Measurements from ENCODE around the gene DPM1.

Gene DPM1

DNA sequence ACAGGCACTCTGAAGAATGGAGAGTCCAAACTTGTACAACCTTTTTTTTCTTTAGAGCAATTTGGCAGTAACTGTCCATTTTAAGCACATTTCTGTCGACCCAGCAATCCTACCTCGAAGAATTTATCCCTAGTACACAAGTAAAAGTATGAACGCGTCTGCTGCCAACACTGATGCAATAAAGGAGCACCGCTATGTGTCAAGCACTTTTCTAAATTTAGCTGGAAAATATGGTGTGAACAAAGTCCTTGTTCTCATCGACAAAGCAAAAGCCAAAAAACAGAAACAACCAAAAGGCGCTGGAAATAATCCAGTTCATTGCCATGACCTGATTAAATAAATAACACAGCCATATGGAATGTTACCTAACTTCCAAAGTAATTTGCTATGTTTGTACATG is 1.1 kb downstream of the DPM1 start:
- in situ Hi-C loops (cut with MboI; ENCODE audit: low sequenced_read_pairs, unreplicated experiment) = no loop called here
- DNase-seq (ENCODE audit: low spot score) = no peak
- TF ChIP-seq, protein P1, sequence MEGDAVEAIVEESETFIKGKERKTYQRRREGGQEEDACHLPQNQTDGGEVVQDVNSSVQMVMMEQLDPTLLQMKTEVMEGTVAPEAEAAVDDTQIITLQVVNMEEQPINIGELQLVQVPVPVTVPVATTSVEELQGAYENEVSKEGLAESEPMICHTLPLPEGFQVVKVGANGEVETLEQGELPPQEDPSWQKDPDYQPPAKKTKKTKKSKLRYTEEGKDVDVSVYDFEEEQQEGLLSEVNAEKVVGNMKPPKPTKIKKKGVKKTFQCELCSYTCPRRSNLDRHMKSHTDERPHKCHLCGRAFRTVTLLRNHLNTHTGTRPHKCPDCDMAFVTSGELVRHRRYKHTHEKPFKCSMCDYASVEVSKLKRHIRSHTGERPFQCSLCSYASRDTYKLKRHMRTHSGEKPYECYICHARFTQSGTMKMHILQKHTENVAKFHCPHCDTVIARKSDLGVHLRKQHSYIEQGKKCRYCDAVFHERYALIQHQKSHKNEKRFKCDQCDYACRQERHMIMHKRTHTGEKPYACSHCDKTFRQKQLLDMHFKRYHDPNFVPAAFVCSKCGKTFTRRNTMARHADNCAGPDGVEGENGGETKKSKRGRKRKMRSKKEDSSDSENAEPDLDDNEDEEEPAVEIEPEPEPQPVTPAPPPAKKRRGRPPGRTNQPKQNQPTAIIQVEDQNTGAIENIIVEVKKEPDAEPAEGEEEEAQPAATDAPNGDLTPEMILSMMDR (IDR thresholded peaks at IDR 0.05; ENCODE audit: borderline replicate concordance, control extremely low read depth, extremely low read depth, insufficient read depth, missing control alignments) = no peak

DNA sequence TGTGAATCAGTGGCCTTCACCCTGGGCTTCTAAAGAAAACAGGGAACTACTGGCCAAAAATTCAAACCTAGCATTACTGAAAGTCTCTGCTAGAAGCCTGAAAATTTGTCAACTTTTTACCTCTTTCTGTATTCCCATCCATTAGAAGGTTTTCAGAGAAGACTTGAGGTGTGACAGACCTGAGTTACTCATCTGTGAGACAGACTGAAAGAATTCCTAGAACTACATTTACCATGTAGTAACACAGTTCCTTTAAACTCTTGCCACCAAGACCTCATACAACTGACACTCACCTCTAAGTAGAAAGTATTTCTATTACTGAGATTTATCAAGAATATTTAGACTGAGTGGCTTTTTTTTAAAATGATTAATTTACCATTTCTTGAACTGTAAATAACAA is 4.5 kb downstream of the DPM1 start:
- TF ChIP-seq, protein P1 (IDR thresholded peaks at IDR 0.05; ENCODE audit: borderline replicate concordance, control extremely low read depth, extremely low read depth, insufficient read depth, missing control alignments) = no peak
- in situ Hi-C loops (cut with MboI; ENCODE audit: low sequenced_read_pairs, unreplicated experiment) = no loop called here

GRCh38 chr20:50953196-50953595 is 5.1 kb downstream of the DPM1 start:
- in situ Hi-C loops (cut with MboI; ENCODE audit: low sequenced_read_pairs, unreplicated experiment) = no loop called here

More for the DNA sequence above, 4.5 kb downstream of the DPM1 start:
- no peak for DNase-seq (ENCODE audit: low spot score)

GRCh38 chr20:50948132-50948785 is 10.1 kb downstream of the DPM1 start:
- TF ChIP-seq, protein P1 (IDR thresholded peaks at IDR 0.05; ENCODE audit: borderline replicate concordance, control extremely low read depth, extremely low read depth, insufficient read depth, missing control alignments) = no peak
- no peak for DNase-seq (ENCODE audit: low spot score)
- in situ Hi-C loops (cut with MboI; ENCODE audit: low sequenced_read_pairs, unreplicated experiment) = no loop called here

More at GRCh38 chr20:50953196-50953595, 5.1 kb downstream of the DPM1 start:
- DNase-seq (ENCODE audit: low spot score) = no peak
- TF ChIP-seq, protein P1 (IDR thresholded peaks at IDR 0.05; ENCODE audit: borderline replicate concordance, control extremely low read depth, extremely low read depth, insufficient read depth, missing control alignments) = no peak

DNA sequence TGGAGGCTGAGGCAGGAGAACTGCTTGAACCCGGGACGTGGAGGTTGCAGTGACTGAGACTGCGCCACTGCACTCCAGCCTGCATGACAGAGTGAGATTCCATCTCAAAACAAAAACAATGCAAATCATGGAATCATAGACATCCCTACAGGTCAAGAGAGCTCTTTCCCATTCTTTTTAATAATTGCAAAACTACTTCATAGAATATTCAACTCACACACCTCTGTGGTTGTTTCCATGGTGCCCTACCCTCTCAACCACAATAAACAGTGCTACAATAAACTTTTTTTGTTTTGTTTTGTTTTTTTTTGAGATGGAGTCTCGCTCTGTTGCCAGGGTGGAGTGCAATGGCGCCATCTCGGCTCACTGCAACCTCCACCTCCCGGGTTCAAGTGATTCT is 15.3 kb downstream of the DPM1 start:
- DNase-seq (ENCODE audit: low spot score) = no peak
- TF ChIP-seq, protein P1 (IDR thresholded peaks at IDR 0.05; ENCODE audit: borderline replicate concordance, control extremely low read depth, extremely low read depth, insufficient read depth, missing control alignments) = no peak
- in situ Hi-C loops (cut with MboI; ENCODE audit: low sequenced_read_pairs, unreplicated experiment) = no loop called here

DNA sequence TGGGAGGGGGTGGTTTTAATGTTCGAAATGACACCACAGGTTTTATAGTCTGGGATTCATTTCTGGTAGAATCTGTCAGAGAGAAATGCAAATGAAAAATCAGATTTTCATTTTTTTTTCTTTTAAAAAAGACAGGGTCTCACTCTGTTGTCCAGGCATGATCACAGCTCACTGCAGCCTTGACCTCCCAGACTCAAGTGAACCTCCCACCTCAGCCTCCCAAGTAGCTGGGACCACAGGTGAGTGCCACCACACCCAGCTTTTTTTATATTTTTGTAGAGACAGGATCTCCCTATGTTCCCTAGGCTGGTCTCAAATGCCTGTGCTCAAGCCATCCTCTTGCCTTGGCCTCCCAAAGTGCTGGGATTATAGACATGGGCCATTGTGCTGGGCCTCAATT is 24.7 kb downstream of the DPM1 start:
- no peak for DNase-seq (ENCODE audit: low spot score)
- in situ Hi-C loops (cut with MboI; ENCODE audit: low sequenced_read_pairs, unreplicated experiment) = loop anchor here (10.0 kb wide), 1 partner anchor 119 kb away; no protein-coding TSS in a partner anchor
- TF ChIP-seq, protein P1 (IDR thresholded peaks at IDR 0.05; ENCODE audit: borderline replicate concordance, control extremely low read depth, extremely low read depth, insufficient read depth, missing control alignments) = no peak

Measured in GM13976 (cell line).